ENCODE results near the gene FAM124B.

FAM124B gene

GRCh38 chr2:224440988-224441387, 39.1 kb upstream of the FAM124B start:
- no peak for DNase-seq (ENCODE audit: extremely low read depth, low read depth)
- TF ChIP-seq CTCF (IDR thresholded peaks at IDR 0.05; ENCODE audit: low read depth, low read length) = no peak

GRCh38 chr2:224438726-224439125, 36.8 kb upstream of the FAM124B start:
- no peak for TF ChIP-seq CTCF (IDR thresholded peaks at IDR 0.05; ENCODE audit: low read depth, low read length)
- no peak for DNase-seq (ENCODE audit: extremely low read depth, low read depth)

- no peak for TF ChIP-seq CTCF (IDR thresholded peaks at IDR 0.05; ENCODE audit: low read depth, low read length)
- DNase-seq (ENCODE audit: extremely low read depth, low read depth) = no peak
Measured at GRCh38 chr2:224436634-224437033, 34.7 kb upstream of the FAM124B start.

GRCh38 chr2:224434618-224435017, 32.7 kb upstream of the FAM124B start:
- no peak for TF ChIP-seq CTCF (IDR thresholded peaks at IDR 0.05; ENCODE audit: low read depth, low read length)

GRCh38 chr2:224433442-224433841, 31.5 kb upstream of the FAM124B start:
- TF ChIP-seq CTCF (IDR thresholded peaks at IDR 0.05; ENCODE audit: low read depth, low read length) = no peak
- DNase-seq (ENCODE audit: extremely low read depth, low read depth) = no peak

More at GRCh38 chr2:224434618-224435017, 32.7 kb upstream of the FAM124B start:
- DNase-seq (ENCODE audit: extremely low read depth, low read depth) = no peak

- no peak for TF ChIP-seq CTCF (IDR thresholded peaks at IDR 0.05; ENCODE audit: low read depth, low read length)
- no peak for DNase-seq (ENCODE audit: extremely low read depth, low read depth)
Measured at GRCh38 chr2:224432003-224432579, 30.2 kb upstream of the FAM124B start.

GRCh38 chr2:224429441-224429810, 27.5 kb upstream of the FAM124B start:
- TF ChIP-seq CTCF (IDR thresholded peaks at IDR 0.05; ENCODE audit: low read depth, low read length) = no peak
- no peak for DNase-seq (ENCODE audit: extremely low read depth, low read depth)

Data from AG09319 (cell line).